GM03348 (cell line): ENCODE measurements around the gene ARHGEF1.

ENCODE experiments used
- DNase-seq: peaks from one replicate; pipeline ENCODE4 v3.0.0; 2012; ENCODE audit warnings: low spot score

Gene ARHGEF1

DNA sequence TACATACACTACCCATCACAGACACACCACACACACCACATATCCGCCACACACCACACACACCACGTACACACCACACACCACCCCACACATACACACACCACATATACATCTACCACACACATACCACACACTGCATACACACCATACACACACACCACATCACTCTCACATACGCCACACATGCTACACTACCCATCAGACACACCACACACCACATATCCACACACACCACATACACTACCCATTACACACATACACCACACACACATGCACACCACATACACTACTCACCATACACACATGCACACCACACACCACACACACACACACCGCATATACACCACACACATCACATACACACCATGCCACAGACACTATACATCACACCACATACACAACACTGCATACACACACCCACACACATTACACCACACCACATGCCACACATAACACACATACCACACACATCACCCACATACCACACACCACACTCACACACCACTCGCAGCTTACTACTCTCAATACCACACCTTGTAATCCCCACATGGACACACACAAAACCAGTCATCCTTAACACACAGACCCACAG lies 35.8 kb downstream of the ARHGEF1 start:
- DNase-seq = no peak

DNA sequence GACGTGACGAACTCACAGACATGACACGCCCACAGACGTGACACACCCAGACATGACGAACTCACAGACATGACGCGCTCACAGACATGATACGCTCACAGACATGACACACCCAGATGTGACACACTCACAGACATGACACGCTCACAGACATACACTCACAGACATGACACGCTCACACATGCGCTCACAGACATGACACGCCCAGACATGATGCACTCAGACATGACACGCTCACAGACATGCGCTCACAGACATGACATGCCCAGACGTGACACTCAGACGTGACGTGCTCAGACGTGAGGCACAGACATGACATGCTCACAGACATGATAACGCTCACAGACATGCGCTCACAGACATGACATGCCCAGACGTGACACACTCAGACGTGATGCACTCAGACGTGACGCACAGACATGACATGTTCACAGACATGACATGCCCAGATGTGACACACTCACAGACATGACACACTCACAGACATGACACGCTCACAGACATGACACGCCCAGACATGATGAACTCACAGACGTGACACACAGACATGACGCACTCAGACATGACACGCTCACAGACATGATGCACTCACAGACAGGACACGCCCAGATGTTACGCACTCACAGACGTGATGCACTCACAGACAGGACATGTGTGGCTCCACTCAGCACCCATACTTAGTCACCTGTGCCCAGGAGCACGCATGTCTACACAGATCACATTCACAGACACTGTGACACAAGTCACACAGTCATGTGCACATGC lies 37.1 kb downstream of the ARHGEF1 start:
- no peak for DNase-seq

DNA sequence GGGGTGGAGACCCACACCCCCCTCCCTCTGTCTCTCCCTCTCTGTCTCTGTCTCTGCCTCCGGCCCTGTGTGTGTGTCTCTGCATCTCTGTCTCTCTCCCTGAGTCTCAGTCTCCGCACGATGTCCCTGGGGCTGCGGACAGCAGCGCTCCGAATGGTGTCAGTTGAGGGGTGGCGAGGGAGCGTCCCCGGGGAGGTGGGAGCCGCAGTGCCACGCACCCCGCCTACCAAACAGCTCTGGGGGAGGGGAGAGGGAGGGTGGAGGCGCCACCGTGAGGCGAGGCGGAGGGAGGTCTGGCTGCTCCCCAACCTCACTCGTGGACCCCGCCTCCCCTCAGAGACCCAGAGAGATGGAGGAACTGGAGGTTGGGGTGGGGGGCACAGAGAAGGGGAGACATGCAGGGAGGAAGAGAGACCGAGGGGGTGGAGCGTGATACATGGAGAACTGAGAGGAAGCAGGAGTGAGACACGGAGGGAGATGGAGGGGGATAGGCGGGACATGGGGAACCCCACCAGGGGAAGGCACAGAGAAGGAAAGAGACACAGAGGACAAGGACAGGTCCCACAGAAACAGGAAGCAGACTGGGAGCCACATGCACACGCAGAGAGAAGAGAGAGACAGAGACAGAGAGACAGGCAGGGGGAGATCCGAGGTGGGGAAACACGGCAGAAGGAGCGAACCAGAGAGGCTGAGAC lies 38.0 kb downstream of the ARHGEF1 start:
- DNase-seq = no peak

DNA sequence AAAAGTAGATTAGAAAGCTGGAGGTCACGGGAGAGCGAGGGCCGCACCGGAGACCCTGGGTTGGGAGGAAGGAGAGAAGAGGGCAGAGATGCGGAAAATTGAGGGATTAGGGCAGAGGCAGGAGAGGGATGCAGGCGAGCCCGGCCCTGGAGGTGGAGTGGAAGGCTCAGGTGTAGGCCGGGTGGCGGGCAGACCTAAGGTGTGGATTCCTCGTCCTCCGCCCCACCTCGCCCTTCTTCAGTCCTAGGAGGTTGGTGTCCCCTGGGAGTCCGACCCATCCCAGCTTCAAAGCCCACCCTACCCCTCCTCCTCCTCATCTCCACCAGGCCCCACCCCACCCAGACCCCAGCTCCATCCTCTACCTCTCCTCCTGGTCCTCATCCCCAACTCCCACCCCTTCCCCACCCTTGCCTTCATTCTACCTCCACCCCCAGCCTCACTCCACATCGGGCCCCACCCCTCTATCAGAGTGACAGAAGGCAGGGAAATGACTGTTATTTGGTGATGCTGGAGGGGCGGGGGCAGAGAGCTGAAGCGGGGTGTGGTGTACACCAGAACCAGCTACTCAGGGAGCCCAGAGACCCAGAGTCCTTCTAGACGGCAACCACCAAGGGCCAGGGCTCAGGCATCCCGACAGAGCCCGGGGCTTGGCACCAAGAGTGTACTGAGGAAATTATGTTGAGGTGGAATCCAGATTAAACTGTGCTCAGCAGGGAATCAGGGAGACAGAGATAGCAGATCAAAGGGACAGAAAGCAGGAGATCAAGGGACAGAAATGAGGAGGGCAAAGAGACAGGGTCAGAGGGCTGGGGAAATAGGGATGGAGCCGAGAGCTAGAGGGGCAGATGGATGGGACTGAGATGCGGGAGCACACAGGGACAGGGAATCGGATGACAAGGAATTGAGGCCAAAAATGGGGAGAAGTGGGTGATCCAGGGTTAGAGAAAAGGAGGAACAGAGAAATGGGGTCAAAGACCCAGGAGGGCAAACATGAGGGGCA lies 38.9 kb downstream of the ARHGEF1 start:
- DNase-seq = no peak

DNA sequence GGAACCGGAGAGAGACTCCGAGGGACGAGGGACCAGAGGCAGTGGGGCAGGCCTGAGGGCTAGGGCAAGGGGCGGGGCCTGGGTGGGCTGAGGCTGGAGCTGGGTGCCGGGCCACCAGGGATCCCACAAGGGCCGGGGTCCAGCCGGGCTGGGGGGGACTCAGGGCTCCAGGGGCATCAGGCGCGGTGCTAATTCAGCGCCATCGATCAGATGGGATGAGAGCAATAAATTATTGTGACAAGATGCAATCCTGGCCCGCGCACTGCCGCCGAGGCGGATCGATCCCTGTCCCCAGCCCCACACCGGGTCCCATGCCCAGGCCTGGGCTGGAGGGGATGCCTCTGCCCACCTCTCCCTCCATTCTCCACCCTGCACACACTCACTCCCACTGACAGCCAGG lies 39.6 kb downstream of the ARHGEF1 start:
- no peak for DNase-seq

DNA sequence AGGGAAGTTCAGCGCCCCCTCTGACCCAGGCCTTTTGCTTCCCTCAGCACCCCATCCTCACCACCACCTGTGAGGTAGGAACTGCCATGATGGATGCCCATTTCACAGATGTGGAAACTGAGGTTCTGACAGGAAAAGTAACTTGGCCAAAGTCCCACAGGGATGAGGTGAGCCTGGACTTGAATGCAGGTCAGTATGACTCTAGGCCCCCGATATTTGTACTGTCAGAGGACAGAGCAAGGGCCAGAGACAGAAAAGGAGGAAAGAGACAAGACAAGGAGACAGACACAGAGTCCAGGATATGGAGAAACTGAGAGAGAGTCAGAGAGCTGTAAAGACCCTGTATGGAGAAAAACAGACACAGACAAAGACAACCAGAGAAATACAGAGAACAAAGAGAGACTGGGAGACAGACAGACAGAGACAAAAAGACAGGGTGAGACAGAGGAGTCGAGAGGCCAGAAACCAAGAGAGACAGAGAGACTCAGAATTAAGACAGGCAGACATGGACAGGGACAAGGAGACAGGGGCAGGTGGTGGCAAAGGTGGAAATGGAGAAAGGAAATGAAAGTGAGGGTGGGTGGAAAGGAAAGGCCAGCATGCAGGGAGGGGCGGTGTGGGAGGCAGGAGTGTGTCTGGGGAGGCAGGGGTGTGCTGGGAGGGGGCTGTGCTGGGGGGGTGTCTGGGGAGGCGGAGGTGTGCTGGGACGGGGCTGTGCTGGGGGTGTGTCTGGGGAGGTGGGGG lies 40.2 kb downstream of the ARHGEF1 start:
- DNase-seq = no peak

DNA sequence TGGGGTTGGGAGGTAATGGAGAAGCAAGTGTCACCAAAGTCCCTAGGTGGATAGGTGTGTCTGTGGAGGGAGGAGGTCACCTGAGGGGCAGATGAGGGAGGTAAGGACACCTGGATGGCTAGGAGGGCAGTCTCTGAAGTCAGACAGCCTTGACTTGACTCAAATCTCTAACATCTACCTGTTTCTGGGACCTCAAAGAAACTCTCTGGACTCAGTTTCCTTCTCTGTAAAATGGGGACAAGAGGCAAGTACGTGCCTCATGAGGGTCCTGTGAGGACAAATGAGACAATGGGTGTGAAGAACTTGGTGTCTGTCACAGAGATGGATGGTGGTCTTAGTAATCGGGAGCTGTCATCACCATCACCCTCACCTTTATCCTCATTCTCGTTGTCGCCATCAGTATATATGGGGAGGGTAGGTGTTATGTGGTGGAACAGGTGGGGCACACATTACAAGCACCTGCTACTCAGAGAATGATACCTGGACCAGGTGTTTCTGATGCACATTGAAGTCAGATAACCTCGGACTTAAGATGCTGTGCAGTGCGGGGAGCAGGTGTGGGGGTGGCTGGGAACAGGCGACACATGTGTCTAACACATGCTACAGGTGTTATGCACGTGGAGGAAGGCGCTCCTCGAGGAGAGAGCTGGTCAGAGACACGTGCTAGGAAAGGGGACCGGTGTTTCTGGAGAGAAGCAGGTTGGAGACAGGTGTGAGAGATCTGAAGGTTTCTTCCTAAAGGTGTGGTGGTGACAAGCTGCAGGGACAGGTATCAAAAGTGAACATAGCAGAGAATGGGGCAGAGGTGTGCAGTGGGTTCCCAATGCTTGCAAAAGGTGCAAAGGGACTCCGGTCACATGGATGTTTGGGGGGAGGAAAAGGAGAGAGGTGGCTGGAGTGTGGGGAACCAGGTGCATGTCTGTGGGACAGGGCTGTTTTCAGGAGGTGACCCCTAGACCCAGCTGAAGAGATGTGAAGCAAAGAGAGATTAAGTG lies 41.5 kb downstream of the ARHGEF1 start:
- no peak for DNase-seq

DNA sequence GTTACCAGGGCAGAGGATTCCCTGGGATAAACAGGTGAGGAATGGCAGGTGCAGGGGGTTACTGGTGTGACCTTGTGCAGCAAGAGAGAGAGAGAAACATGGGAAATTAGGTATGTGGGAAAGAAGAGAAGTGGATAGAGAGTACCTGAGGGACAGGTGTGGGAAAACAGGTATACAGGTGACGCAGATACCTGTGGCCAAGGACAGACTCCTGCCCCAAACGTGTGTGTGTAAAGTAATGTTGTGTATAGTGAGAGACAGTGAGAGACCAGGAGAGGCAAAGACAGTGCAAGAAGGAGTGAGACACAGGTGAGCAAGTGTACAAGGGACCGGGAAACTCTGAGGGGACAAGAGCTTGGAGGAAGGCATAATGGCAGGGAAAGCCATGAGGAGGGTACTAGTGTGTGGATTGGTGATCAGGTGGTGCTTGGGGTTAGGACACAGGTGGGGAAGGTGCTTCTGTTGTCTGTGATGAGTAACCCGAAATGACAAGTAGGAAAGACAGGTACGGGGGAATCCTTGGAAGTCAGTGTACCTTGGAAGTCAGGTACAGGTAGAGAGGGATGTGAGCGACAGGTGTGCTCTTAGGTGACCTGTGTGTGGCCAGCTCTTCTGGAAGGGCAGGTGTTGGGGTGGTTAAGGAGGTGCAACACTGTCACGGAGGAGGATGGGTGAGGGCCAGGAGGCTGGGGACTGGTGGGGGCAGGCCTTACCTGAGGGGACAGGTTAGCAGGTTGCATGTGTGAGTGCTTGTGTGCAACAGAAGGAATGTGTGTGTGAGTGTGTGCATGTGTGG lies 42.4 kb downstream of the ARHGEF1 start:
- no peak for DNase-seq

DNA sequence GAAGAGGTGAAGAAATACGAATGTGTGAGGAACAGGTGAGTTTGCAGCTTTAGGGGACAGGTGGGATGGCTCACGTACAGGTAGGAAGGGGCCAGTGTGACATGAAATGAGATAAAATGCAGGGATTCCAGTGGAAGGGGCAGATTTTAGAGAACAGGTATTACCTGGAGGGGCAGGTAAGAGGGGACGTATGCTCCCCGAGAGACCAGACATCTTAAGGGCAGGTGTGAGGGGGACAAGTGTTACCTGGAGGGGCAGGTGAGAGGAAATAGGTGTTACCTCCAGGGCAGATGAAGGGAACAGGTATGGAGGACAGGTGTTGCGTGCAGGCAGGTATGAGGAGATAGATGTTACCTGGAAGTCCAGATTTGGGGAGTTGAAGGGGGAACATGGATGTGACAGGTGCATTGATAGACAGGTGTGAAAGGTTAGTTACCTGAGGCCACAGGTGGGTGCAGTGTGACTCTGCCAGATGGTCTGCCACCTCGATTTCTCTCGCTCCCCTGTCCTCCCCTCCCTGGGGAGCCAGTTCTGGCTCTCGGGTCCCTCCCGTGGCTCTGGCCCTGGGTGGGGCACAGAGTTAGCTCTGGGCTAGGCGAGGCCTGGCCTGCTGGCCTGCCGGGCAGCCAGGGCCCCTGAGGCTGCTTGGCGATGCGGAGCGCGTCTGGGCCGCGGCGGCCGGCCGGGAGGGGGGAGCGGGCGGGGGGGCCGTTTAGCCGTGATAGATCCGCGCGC lies 43.2 kb downstream of the ARHGEF1 start:
- no peak for DNase-seq

DNA sequence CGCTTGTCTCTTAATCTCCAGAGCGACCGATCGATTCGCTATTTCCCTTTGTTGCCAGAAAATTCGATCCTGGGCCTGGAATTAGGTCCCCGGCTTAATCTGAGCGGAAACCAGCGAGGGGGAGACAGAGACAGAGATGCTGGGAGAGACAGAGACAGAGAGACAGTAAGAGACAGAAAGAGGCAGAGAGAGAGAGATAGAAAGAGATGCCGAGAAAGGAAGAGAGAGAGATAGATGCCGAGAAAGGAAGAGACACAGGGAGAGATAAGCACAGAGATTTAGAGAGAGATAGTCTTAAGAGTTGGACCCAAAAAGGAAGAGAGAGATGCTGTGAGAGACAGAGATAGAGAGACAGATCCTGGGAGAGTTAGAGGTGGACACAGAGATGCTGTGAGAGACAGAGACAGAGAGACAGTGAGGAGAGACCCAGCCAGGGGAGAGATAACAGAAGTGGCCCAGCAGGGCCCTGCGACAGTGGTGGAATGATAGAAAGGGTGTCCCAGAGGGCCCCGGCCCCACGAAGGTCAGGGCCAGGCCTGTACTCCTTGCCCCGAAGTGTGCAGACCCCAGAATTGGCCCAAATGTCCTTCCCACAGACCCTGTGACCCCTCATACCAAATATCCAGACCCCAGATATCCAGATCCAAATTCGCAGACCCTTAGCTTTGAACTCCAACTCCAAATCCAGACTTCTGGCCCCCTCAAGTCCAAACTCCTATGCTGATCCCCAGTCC lies 43.9 kb downstream of the ARHGEF1 start:
- DNase-seq = no peak

DNA sequence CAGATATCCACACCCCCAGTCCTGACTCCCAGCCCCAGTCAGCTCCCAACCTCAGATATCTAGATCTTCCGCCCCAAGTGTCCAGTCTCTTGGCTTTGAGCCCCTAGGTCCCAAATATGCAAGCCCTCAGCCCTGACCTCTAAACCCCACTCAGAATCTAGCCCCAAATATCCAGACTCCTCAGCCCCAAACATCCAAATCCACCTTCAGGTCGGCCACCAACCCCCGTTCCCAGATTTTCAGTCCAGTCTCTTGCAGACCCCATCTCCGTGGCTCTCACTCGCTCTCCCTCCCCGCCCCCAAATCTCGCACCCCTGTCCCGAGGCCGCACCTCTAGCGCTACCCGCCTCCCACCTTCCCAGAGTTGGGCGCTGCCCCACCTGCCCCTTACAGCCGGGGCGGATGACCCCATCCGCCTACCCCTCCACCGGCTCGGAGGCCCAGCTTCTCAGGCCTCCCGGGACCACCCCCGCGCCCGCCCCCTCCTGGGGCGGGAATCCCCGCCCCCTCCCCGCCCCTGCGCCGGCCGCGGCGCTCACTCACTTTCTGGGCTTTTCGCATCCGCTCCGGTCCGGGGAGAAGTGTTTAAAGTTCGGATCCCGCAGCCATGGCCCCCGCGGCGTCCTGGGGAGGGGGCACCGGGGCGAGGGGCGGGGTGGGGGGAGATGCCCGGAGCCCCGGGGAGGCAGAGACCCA lies 44.7 kb downstream of the ARHGEF1 start:
- DNase-seq = peak; percentile 53

DNA sequence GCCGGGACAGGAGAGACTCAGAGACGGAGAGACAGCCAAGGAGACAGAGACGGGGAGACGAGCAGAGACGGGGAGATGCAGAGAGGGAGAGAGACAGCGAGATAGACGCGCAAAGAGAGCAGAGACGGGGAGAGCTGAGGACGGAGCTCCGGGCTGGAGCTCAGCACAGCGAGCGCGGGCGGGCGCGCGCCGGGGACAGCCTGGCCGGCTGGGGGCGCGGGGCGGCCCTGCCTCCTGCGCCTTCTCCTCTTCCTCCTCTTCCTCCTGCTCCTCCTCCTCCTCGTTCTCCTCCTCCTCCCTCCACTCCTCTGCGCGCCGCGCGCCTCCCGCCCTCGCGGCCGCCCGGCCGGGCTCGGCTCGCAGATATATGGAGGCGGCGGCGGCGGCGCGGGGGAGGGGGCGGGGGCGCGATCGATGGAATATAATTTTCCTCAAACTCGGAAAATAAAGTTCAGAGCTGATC lies 45.3 kb downstream of the ARHGEF1 start, which contains the start of gene ERFL:
ERFL (minus strand) TSS at position 229 of the 463 bp plus-strand sequence. CDS start 15,530 bp downstream, outside the sequence.
- DNase-seq = peak; percentile 61

DNA sequence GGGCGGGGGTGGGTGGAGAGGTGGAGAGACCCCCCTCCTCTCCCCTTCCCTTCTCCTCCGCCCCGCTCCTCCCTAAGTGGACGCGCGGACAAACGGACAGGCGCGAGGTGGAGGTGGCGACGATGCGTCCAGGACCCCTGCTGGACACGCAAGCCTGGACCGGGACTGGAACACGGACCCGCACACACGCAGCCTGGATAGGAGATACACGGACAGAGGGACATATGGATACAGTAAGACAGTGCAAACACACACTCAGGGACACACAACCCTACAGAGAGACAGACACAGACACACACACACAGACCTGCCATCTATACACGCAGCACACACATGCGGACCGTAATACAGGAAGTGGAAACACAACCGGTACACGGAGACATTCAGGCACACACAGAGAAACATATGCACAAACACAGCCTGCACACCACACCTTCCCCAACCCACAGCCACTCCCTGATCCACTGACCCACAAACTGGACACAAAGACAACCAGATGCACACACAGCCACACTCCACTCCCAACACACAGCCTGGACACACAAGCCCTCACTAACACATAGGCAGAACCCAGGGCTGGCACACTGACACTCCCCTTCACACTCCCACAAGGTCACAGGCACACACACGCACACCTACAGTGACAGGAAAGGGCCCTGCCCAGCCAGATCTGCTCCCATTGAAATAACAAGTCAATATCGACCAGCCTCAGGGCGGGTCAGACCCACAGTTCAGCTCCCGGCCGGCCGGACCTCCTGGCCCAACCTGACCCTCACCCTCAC lies 46.0 kb downstream of the ARHGEF1 start:
- no peak for DNase-seq

DNA sequence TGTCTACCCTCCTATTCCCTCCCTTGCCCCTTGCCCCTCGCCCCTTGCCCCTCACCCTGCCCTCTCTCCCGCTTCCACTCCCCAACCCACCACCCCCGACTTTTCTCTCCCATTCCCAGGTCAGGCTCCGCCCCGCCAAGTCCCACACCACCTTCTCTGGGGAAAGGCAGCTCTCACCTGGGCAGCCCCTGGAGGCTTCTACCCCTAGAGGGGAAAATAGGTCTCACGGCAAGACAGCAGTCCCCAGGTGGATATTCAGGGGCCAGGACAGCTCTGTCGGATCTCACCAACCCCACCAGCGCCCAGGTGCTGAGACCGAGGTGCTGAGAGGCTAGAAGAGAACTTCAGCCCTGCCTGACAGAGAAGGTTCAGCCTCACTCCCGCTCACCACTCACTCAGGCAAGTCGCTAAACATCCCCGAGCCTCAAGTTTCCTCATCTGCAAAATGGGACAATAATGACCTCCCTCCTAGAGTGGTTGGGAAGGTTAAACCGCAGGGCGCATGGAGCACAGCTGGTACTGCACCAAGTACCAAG lies 46.6 kb downstream of the ARHGEF1 start:
- DNase-seq = no peak

DNA sequence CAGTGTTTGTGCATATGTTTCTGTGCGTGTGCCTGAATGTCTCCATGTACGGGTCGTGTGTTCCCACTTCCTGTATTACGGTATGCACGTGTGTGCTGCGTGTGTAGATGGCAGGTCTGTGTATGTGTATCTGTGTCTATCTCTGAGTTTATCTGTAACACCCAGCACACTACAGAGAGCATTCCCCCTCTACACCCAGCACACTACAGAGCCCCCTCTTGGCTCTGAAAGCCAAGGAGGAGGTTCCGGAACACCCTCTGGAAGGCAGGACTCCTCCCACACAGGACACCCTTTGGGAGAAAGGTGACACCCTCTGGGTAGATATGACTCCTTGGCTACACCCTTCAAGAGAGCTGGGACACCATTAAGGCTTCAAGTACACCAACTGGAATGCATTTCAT lies 47.3 kb downstream of the ARHGEF1 start:
- no peak for DNase-seq
